Mammary epithelial cell (primary cell): ENCODE measurements around the gene MXI1.

Source experiments
- CTCF ChIP-seq, 2 donors: IDR thresholded peaks in 1 of 2; conservative IDR thresholded peaks in 1 of 2; 2 replicates each; pipeline ENCODE4 v1.5.1; 2011 to 2012; ENCODE audit warnings: inconsistent platforms in 2 of 2, low read length in 2 of 2, mild to moderate bottlenecking in 2 of 2, control low read depth in 1 of 2, low read depth in 1 of 2; ENCODE audit not compliant: insufficient read depth in 1 of 2; ENCODE audit errors: extremely low read depth in 1 of 2
- EZH2 ChIP-seq: IDR thresholded peaks from 2 replicates; pipeline ENCODE4 v1.6.1; 2012; ENCODE audit warnings: low read length, inconsistent platforms, borderline replicate concordance

GRCh38 chr10:110165239-110165638 is 42.2 kb upstream of the MXI1 start:
- TF ChIP-seq CTCF (conservative IDR thresholded peaks at IDR 0.05 in 1 of 2, IDR thresholded peaks at IDR 0.05 in 1 of 2; ENCODE audit: extremely low read depth in 1 of 2, insufficient read depth in 1 of 2, low read depth in 1 of 2, low read length in 2 of 2) (no peak), EZH2 (no peak)
